NCI-H345 (cell line): ENCODE data around the gene TMCO1.
"Not testable (repeated sequence)": the region's sequence is repeated elsewhere in the genome, so short reads cannot be mapped to it uniquely, and the experiment has no call there.

Experiments used
- DNase-seq: peaks from one replicate; lab custom pipeline; 2025; lab: John Stamatoyannopoulos, UW

Gene TMCO1

GRCh38 chr1:165747632-165748447 is 20.8 kb downstream of the TMCO1 start:
- no peak for DNase-seq

DNA sequence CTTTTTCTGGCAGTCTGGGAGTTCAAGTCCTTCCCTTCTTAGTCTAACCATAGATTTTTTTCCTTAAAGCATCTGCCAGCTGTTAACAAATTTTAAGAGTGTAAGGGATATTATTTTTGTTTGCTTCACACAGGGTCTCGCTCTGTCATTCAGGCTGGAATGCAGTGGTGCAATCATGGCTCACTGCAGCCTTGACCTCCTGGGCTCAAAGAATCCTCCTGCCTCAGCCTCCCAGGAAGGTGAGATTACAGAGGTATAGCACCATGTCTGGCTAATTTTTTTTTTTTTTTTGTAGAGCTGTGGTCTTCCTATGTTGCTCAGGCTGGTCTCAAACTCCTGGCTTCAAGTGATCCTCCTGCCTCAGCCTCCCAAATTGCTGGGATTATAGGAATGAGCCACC is 23.8 kb downstream of the TMCO1 start:
- DNase-seq = not testable (repeated sequence)

- DNase-seq = no peak
Measured at GRCh38 chr1:165742194-165742593, 26.5 kb downstream of the TMCO1 start.

- DNase-seq = peak; percentile 54
Measured at GRCh38 chr1:165738794-165739193, 29.9 kb downstream of the TMCO1 start.

GRCh38 chr1:165737196-165737595 is 31.5 kb downstream of the TMCO1 start:
- no peak for DNase-seq

DNA sequence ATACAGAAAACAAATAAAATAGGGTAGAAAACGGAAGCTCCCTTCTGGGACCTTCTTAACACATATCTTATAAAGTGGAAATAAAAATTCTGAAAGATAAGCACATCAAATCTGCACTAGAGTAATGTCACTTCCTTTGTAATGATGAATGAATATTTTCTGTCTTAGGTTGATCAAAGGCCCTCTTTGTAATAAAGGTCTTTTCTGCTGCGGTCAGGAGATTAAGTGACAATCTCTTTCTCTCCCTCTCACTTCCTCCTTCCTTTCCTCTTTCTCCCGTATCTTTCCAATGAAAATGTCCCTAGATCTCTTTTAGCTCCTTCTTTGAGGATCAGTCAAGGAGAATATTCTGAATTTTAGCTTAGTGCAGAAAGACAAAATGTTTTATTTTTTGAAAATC is 33.8 kb downstream of the TMCO1 start:
- DNase-seq = no peak

GRCh38 chr1:165726841-165727240 is 41.8 kb downstream of the TMCO1 start:
- DNase-seq = no peak

DNA sequence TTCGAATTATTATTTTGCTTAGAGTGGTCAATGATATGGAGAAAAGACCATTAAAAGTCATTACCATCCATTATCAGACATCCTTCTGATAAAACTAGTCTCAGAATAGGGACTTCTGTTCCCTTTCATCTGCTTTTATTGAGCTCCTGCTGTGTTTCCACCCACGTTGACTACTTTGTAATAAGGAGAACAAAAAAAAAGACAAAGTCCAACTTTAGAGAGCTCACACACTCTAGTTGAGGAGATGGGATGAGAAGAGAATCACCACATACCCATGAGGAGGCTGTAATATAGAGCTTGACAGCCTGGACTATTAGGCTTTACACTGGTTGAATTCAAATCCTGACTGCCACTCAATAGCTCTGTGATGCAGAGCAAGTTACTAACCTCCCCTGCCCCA is 42.5 kb downstream of the TMCO1 start:
- DNase-seq = no peak

GRCh38 chr1:165717918-165718515 is 50.7 kb downstream of the TMCO1 start:
- peak; percentile 54 for DNase-seq

DNA sequence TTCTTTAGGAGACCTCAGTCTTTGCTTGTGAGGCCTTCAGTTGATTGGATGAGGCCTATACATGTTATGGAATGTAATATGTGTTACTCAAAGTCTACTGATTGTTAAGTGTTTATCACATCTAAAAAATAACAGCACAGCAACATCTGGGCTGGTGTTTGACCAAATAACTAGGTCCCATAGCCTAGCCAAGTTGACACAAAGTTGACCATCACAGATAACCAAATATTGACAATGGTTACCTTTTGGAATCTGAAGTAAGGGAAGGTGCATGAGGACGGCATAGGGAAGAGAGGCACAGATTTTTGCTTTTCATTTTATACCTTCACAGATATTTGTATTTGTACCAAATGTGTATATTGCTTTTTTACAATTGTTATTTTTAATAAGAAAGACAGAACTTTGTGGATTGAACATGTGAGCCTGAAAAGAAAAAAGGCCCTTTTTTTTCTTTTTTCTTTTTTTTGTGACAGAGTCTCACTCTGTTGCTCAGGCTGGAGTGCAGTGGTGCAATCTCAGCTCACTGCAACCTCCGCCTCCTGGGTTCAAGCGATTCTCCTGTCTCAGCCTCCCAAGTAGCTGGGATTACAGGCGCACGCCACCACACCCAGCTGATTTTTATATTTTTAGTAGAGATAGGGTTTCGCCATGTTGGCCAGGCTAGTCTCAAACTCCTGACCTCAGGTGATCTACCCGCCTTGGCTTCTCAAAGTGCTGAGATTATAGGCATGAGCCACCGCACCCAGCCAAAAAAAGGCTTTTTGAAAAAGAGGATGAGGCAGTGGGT is 52.2 kb downstream of the TMCO1 start:
- DNase-seq = not testable (repeated sequence)

DNA sequence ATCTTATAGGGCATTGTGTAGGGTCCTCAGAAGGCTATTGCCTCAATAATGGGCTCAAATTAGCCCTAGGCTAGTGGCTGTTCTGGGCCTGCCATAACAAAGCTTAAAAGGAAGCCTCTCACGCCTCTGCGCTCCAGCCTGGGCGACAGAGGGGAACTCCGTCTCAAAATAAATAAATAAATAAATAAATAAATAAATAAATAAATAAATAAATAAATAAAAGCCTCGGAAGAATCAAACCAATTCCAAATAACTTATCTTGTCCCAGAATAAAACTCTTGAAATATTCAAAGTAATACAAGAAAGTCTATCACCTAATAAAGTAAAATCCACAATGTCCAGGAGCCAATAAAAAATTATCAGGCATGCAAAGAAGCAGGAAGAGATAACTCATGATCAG is 55.9 kb downstream of the TMCO1 start:
- DNase-seq = no peak

DNA sequence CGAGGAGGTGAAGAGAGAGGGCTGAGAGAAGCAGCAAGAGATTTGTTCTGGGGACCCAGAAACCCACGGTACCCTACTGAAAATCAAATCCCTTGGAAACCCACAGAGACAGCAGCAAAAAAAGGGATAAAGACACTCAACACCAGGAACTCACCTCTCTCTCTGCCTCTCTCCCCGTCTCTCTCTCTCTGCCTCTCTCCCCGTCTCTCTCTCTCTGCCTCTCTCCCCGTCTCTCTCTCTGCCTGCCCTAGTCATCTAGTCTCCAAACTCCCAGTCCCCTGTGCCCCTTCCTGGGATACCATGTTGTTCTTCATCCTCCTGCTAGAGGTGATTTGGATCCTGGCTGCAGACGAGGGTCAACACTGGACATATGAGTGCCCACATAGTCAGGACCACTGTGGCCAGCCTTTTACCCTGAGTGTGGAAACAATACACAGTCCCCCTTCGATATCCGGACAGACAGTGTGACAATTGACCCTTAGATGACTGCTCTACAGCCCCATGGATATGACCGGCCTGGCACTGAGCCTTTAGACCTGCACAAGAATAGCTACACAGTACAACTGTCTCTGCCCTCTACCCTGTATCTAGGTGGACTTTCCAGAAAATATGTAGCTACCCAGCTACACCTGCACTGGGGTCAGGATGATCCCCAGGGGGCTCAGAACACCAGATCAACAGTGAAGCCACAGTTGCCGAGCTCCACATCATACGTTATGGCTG is 60.5 kb downstream of the TMCO1 start:
- no peak for DNase-seq

DNA sequence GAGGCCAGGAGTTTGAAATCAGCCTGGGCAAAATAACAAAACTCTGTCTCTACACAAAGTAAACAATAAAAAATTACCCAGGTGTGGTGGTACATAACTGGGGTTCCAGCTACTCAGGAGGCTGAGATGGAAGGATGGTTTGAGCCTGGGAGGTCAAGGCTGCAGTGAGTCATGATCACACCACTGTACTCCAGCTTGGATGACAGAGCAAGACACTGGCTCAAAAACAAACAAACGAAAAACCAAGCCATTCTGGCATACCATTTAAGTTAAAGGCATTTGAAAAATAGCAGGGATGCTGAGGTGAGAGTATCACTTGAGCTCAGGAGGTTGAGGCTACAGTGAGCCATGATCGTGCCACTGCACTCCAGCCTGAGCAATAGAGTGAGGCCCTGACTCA is 65.0 kb downstream of the TMCO1 start:
- no peak for DNase-seq

DNA sequence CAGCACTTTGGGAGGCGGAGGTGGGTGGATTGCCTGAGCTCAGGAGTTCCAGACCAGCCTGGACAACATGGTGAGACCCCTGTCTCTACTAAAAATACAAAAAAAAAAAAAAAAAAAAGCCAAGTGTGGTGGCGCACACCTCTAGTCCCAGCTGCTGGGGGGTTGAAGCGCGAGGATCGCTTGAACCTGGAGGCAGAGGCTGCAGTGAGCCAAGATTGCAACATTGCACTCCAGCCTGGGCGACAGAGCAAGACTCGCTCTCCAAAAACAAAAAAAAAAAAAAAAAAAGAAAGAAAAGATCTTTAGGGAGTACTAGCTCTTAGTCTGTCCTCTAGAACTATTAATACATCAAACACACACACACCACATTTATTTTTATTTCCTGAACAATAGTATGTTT is 66.7 kb downstream of the TMCO1 start:
- DNase-seq = not testable (repeated sequence)

DNA sequence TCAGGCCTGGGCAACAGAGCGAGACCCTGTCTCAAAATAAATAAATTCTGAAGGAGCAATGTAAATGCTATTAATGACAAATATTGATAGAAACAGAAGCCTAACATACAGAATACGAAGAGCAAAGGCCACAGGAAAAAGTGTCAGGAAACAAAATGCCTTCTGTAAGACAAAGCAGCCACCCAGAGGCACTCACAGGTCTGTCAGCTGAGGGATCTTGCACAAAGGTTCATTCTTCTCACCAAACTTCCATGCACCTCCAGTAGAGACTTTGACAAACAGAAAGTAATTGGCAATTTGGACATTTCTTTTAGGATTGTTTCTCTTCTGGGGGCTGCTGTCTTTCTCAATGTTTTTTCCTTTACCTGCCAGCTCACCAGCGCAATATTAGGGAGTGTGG is 69.1 kb downstream of the TMCO1 start:
- DNase-seq = no peak

GRCh38 chr1:165698761-165699052 is 70.0 kb downstream of the TMCO1 start:
- DNase-seq = no peak

- peak; percentile 90 for DNase-seq
Measured at GRCh38 chr1:165697881-165698760, 70.5 kb downstream of the TMCO1 start, which contains the start of gene ALDH9A1. TSS of gene ALDH9A1 (minus strand) at chr1:165698562. CDS start at chr1:165698558, 4 bp downstream.

- DNase-seq = no peak
Measured at GRCh38 chr1:165697491-165697880, 71.2 kb downstream of the TMCO1 start.

GRCh38 chr1:165696625-165697100 is 72.0 kb downstream of the TMCO1 start:
- no peak for DNase-seq

GRCh38 chr1:165695031-165695430 is 73.6 kb downstream of the TMCO1 start:
- DNase-seq = no peak

GRCh38 chr1:165688046-165688445 is 80.6 kb downstream of the TMCO1 start:
- no peak for DNase-seq
